Activated CD4-positive, alpha-beta T cell treated with anti-CD3 and anti-CD28 coated beads, Interleukin-2, Interleukin-4, amounts not matched to agents 100 ng/mL and 50 ng/mL, durations not matched to agents 16 hours and 8 hours (primary cell): ENCODE data around the gene BIRC7.

Experiments
- DNase-seq: peaks from one replicate; pipeline ENCODE4 v3.0.0-alpha.2; 2020; ENCODE audit warnings: low spot score

Gene BIRC7, protein sequence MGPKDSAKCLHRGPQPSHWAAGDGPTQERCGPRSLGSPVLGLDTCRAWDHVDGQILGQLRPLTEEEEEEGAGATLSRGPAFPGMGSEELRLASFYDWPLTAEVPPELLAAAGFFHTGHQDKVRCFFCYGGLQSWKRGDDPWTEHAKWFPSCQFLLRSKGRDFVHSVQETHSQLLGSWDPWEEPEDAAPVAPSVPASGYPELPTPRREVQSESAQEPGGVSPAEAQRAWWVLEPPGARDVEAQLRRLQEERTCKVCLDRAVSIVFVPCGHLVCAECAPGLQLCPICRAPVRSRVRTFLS

DNA sequence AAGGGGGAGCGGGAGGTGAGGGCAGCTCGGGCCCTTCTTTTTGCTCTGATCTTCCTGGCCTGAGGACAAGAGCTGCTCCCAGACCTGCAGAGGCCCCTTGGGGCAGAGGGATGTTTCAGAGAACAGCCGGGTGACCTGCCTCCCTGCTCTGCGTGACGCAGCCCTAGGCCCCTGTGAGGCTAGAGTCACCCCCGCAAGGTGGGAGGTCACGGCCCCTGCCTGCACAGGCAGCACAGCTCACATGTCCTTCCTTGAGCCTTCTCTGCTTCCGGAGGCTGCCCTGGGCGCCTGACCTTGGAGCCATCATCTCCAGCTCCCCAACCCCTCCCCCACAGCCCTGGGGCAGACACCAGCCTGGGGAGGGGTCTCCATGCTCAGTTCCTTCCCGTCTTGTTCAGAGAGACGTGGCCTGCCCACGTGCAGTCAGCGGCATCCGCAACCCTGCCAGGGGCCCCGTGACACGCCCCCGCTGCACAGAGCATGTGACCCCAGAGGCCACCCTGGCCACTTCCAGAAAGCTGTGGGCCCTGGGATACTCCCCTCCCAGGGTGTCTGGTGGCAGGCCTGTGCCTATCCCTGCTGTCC is at the start of gene BIRC7:
BIRC7 (plus strand) TSS at position 507 of the 585 bp plus-strand sequence. CDS start 192 bp downstream, outside the sequence.
- DNase-seq = no peak

GRCh38 chr20:63186084-63186483 is 49.6 kb upstream of the BIRC7 start:
- no peak for DNase-seq

- DNase-seq = no peak
These were observed 49.0 kb upstream of the BIRC7 start for GRCh38 chr20:63186528-63187316.

DNA sequence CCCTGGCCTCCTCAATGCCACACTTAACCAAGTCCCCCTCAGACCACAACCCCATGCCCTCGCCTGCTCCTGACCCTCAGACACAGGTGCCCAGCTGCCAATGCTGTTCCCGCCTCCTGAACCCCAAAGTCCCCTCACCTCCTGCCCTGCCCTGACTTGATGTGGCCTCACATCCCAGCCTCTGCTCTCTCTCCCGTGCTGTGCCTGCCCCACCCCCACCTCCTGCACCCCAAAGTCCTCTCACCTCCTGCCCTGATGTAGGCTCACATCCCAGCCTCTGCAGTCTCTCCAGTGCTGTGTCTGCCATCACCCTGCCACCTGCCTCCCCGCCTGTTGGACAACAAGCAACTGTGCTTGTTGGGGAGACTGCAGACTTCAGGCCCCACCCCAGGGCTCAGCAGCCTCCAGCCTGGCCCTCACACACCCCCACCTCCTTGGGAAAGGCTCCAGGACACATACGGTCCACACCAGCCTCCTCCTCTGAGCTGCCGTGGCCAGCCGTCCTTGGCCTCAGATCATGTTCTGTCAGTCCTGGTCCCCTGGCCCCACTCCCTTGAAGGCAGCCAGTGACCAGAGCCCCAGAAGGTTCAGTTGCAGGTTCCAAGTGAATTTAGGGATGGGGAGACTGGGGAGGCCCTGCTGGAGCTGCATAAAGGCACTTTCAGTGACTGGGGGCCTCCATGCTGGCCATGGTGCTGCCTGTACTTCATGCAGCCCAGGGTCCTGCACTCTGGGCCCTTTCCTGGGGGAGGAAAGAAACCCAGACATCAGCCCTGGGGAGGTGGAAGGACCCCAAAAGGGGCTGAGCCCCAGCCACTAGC is 48.2 kb upstream of the BIRC7 start:
- no peak for DNase-seq

DNA sequence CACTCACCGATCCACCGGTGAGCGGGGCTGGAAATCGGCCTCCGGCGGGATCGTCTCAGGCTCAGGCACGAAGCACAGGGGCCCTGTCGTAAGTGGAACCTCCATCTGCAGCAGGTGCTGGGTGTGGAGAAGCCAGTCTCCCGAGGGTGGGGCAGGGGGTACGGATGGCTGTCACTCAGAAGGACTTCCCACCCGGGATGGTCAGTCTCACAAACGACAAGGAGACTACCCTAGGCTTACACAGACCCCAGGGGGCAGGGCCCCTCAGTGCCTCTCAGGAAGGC is 47.6 kb upstream of the BIRC7 start:
- no peak for DNase-seq

DNA sequence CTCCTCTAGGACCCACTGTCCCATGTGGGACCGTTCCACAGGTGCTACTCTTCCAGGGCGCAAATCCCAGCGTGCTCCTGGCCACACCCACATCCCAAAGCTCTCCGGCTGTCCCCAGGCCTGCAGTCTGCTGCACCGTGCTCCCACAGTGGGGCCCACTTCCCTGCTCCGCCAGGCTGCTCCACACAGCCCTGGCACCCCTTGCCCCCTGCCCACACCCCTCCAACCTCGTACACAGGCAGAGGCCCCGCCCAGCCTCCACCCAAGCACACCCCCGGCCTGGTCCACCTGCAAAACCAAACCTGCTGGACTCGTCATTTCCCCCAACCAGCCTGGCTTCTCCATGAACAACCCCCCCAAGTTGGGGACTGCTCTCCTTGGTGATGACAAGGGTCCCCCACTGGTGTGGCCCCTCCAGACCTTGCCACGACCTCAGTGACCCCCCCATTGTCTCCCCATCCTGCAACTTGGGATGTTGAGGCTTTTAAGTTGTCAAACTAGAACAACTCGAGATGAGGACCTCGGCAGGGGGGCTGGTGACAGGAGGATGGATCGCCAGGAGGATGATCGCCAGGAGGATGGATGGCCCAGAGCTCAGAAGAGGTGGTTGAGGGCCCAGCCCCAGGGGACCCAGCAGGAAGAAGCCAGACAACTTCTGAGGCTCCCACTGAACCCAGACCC is 46.9 kb upstream of the BIRC7 start:
- DNase-seq = no peak

DNA sequence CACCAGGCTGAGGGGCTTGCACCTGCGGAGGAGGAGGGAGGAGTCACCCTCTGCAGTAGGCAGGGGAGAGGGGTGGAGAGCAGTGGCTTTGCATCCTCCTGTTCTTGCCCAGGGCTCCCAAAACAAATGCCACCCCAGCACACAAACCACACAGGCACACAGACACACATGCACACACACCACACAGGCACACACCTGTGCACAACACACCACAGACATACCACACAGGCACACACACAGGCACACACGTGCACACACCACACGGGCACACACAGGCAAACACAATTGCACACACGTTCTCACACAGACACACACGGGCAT is 46.4 kb upstream of the BIRC7 start:
- DNase-seq = no peak

DNA sequence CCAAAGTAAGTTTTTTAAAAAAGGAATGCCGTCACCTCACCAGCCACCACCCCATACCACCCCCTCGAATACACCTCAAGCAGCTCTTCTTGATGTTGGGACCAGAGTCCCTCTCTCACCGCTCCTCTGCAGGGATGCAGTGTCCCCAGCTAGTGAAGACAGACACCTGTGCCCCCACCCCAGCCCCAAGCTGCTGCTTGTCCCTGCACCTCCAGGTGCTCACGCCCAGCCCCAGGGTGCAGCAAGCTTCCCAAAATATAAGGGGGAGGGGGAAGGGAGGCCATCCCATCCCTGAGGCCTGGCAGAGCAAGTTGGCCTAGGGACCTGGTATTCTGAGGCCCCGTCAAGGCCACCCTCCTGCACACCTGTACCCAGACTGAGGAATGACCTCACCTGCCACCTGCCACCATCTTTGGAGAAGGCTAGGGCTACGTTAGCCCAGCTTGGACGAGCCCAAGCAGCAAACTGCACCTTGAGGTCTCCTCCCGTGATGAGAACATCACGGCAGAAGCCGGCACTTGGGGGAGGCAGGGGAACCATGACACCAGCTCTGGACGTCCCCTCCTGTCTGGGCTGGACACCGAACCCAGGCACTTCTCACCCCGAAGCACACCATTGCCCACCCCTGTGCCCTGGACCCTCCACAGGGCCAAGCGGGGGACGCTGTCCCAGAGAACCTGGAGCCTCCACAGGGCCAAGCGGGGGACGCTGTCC is 45.7 kb upstream of the BIRC7 start:
- no peak for DNase-seq

- DNase-seq = no peak
These were observed 44.9 kb upstream of the BIRC7 start for GRCh38 chr20:63190828-63191227.

- DNase-seq = no peak
These were observed 44.3 kb upstream of the BIRC7 start for GRCh38 chr20:63191400-63191799.

DNA sequence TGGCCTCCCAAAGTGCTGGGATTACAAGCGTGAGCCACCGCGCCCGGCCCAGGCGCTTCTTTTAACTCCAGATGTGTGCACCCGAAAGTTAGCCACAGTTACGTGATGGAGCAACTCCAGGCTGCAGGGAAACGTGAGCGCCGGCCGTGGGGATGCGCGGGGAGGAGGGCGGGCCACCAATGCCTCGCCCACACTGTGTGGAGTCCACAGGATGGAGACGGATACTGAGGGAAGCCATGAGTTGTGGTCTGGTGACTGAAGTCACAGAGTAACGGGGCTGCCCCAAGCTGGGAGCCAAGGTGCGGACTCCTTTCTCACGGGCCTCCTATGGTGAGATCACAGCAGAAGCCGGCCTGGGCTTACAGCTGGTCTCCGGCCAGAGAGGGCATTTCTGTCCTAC is 43.0 kb upstream of the BIRC7 start:
- DNase-seq = no peak

DNA sequence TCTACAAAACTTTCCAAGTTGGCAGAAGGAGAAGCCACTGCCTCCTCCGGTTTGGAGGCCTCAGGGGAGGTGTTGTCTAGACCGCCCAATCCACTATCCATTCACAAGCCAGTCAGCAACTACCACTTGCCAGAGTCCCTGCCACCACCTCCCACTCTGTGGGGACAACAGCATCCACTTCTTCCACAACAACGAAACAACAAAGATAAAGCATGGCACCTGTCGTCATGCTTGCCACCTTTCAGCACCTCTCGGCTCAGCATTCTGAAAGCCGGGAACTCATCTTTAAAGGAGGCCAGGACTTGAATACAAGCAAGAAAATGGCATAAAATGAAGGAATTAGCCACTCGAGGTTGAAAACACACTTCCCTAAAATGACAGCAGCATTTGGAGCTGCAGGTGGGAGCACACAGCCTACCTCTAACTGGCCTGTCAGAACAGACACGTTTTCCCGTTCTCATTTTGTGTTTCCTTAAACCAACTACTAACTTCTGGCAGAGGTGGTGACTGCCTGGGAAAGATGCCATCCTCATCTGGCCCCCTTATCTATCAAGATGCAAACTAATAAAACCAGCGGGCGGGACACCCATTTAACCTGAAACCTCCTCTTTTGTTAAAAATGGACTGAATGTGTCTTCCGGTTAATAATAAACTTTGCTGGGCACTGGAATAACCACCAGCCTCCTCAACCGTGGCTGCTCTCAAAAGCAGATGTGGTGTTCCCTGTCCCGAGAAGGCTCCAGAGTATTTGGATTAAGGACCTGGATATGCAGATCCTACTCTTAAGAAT is 41.5 kb upstream of the BIRC7 start:
- DNase-seq = no peak

- no peak for DNase-seq
These were observed 40.9 kb upstream of the BIRC7 start for GRCh38 chr20:63194797-63195173.

DNA sequence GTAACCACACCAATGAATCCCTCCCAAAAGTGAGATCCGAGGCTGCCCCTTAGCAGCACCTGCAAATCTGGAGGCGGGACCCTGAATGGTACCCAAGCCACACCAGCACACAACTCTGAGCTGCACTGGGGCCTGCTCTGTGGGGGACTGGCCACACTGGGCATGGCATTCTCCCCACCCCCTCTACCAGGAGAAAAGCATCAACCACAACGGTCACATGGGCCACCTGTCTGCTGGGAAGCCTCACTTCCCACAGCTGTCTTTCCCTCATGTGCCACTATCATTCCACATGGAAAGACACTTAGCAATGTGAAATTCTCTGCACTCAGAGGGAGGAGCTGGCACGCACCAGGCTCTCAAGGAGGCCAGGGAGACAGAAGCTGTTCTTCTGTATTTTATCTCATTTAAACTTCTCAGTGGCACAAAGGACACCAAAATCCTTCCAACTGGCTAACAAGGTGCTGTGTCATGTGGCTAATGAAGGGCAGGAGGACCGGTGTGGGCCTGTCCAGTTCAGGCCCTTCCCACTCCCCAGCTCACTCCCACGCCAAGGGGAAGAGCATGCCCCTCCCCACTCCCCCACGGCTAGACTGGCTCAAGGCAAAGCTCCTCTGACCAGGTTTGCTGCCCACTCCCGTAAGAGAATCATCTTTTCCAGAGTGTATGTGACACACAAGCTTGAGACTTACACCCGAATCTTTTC is 38.8 kb upstream of the BIRC7 start:
- no peak for DNase-seq

- no peak for DNase-seq
These were observed 37.1 kb upstream of the BIRC7 start for GRCh38 chr20:63198606-63199005.

DNA sequence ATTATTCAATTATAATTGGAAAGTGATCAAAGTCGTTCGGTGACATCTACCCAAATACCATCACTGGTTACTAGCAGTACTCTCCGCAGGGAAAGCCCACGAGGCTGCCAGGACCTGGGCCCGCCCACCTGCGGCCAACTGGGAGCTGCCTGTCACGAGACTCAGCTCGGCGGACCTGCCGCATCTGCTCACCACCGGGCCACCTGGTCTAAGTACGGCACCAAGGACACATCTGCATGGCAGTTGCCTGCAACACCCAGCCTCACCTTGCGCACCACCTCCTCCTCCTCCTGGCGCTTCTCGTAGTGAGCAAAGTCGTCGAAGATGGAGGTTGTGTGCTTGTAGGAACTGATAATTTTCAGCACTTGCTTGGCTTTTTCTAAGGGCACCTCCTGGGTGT is 33.7 kb upstream of the BIRC7 start:
- DNase-seq = no peak

GRCh38 chr20:63202811-63203526 is 32.7 kb upstream of the BIRC7 start:
- no peak for DNase-seq

DNA sequence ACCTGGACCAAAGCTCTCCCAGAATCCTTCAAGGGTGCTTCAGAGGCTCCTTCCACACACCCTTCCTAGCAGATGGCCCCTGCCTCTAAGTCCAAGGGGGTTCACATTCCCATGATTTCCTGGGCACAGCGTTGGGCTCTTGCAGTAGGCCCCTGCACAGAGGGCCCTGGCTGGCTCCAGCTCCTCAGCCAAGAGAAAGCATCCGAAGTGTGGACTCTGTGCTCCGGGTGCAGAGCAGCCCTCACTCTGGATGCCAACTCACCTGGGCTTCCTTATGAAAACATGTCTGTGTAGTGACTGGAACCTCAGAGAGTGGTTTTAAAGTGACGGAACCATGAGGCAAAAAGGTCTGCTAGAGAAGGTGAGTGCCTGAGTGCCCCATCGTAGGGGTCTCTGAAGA is 31.3 kb upstream of the BIRC7 start:
- no peak for DNase-seq

DNA sequence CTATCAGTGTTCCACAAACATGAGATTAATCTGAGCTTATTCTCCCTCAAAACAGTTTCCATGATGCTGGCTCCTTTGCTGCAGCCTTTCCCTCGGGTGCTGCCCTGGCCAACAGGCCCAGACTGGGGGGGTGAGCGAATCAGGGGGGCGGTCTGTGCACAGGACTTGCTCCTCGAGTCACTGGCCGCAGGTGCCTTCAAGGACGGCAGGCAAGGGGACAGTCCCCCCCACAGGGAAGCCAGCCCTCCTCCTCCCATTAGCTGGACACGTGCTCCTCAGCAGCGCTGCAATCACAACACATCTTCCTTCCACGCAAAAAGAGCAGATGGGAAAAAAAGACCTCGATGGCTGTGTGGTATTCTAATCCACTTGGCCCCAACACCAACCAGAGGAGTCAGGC is 29.8 kb upstream of the BIRC7 start:
- DNase-seq = no peak
